Kidney (tissue), 14 donors: Measurements from ENCODE around the gene DIO2. TPM values are rescaled to one million over a fixed set of nuclear protein-coding genes. Genes with fewer than 3 reads are reported as not detected.

Experiments used
- DNase-seq, 5 donors: peaks; one replicate each; pipeline ENCODE4 v3.0.0-alpha.2; 2013 to 2020
- FAIRE-seq: peaks from 2 replicates; lab custom pipeline; 2012; peaks lifted over from hg19 to GRCh38; lab: Jason Lieb, UNC
- H3K27ac ChIP-seq, 2 donors: one replicate each; pipeline ENCODE4 v1.7.0; 2013; ENCODE audit warnings: low read depth in 2 of 2, low read length in 2 of 2, inconsistent platforms in 1 of 2
- H3K27me3 ChIP-seq: one replicate; pipeline ENCODE4 v1.7.1; 2013; ENCODE audit warnings: low read length, inconsistent platforms; ENCODE audit not compliant: control insufficient read depth, insufficient read depth
- H3K36me3 ChIP-seq, 3 donors: one replicate each; pipeline versions ENCODE4 v1.7.0 to v1.7.1; 2013; ENCODE audit warnings: low read length in 3 of 3, control low read depth in 1 of 3, inconsistent platforms in 1 of 3; ENCODE audit not compliant: insufficient read depth in 3 of 3, control insufficient read depth in 2 of 3
- H3K4me1 ChIP-seq, 3 donors: one replicate each; pipeline versions ENCODE4 v1.7.0 to v1.7.1; 2013; ENCODE audit warnings: low read length in 3 of 3, inconsistent platforms in 1 of 3, low read depth in 1 of 3; ENCODE audit not compliant: control insufficient read depth in 2 of 3, insufficient read depth in 2 of 3
- H3K4me3 ChIP-seq, 3 donors: one replicate each; pipeline versions ENCODE4 v1.7.0 to v1.8.1; 2013; ENCODE audit warnings: low read length in 3 of 3, control low read depth in 1 of 3, inconsistent platforms in 1 of 3
- H3K9ac ChIP-seq, 3 donors: one replicate each; pipeline versions ENCODE4 v1.7.0 to v1.7.1; 2013; ENCODE audit warnings: low read length in 3 of 3, control low read depth in 1 of 3, inconsistent platforms in 1 of 3
- H3K9me3 ChIP-seq, 3 donors: one replicate each; pipeline versions ENCODE4 v1.7.0 to v1.7.1; 2013; ENCODE audit warnings: low read length in 3 of 3, control low read depth in 1 of 3, inconsistent platforms in 1 of 3; ENCODE audit not compliant: control insufficient read depth in 2 of 3, insufficient read depth in 1 of 3
- CTCF ChIP-seq: IDR thresholded peaks from 3 replicates; pipeline ENCODE4 v1.5.1; 2012; ENCODE audit warnings: mild to moderate bottlenecking, moderate library complexity, borderline replicate concordance; ENCODE audit not compliant: insufficient read depth; ENCODE audit errors: extremely low read depth
- intact Hi-C: fragments of 100-400 bp; cut with DNase I; formaldehyde crosslinking; loops from one replicate; pipeline ENCODE4 v1.11.1; 2022
- polyA plus RNA-seq: library from polyadenylated mRNA; stranded (reverse); fragments of 350-450 nt; fragmentation: Illumina TruSeq; extraction: RNeasy Lipid Tissue Mini Kit (QIAGEN cat#74804); gene quantifications from one replicate; pipeline ENCODE4 v1.2.3, GENCODE V29; 2014; ENCODE audit warnings: low read depth, low replicate concordance; ENCODE audit not compliant: insufficient read depth
- total RNA-seq: library from RNA; stranded (reverse); fragmentation: NEBNext Ultra II Directional; extraction: Animal tissue kit (Norgen Biotek cat#: 25700); gene quantifications from one replicate; pipeline ENCODE4 v1.2.1, GENCODE V29; 2021
- donor health status: control.
- donor health status: control.
- donor health status: control.
- donor health status: control.
- donor health status: control.
- donor health status: DM: yes; HTN: yes; CAD: no.
- donor health status: Normal renal cell carcinoma (clear cell type).

Gene DIO2
- total and polyA plus RNA-seq, 2 donors from 2014 or later = 0.38 to 2.3 TPM

- intact Hi-C loops = no loop called here
- no peaks in the 10 kb centered on the region for H3K4me1 ChIP-seq
- DNase-seq = no peak
- H3K27ac ChIP-seq = no peak overlapping the region
- no peaks in the 10 kb centered on the region for H3K27me3 ChIP-seq
- no peaks in the 10 kb centered on the region for H3K9me3 ChIP-seq
- no peak for FAIRE-seq
- H3K9ac ChIP-seq = no peak overlapping the region
- H3K36me3 ChIP-seq = no peaks in the 10 kb centered on the region
- TF ChIP-seq CTCF = no peak
- H3K4me3 ChIP-seq = no peak overlapping the region
Observed at GRCh38 chr14:80200093-80200492, 11.2 kb downstream of the DIO2 start.

- TF ChIP-seq CTCF = no peak
- Histone ChIP-seq H3K4me3 (no peak overlapping the region), H3K27me3 (no peaks in the 10 kb centered on the region), H3K4me1 (no peaks in the 10 kb centered on the region), H3K27ac (no peak overlapping the region), H3K9ac (no peak overlapping the region), H3K9me3 (no peaks in the 10 kb centered on the region), H3K36me3 (no peaks in the 10 kb centered on the region)
- FAIRE-seq (no peak), DNase-seq (no peak)
- intact Hi-C loops = no loop called here
Observed at GRCh38 chr14:80188571-80188970, 22.7 kb downstream of the DIO2 start.

- H3K4me1 ChIP-seq = no peaks in the 10 kb centered on the region
- H3K4me3 ChIP-seq = no peak overlapping the region
- no peak for TF ChIP-seq CTCF
- H3K36me3 ChIP-seq = no peaks in the 10 kb centered on the region
- intact Hi-C loops = no loop called here
- no peaks in the 10 kb centered on the region for H3K27me3 ChIP-seq
- DNase-seq (no peak), FAIRE-seq (no peak)
- H3K27ac ChIP-seq = no peak overlapping the region
- H3K9me3 ChIP-seq = no peaks in the 10 kb centered on the region
- H3K9ac ChIP-seq = no peak overlapping the region
Observed at GRCh38 chr14:80186301-80186800, 25.0 kb downstream of the DIO2 start.

GRCh38 chr14:80176893-80177292 lies 34.4 kb downstream of the DIO2 start:
- intact Hi-C loops = no loop called here
- Histone ChIP-seq H3K4me1 (no peaks in the 10 kb centered on the region), H3K36me3 (no peaks in the 10 kb centered on the region), H3K9me3 (no peaks in the 10 kb centered on the region), H3K4me3 (no peak overlapping the region), H3K27ac (no peak overlapping the region), H3K27me3 (no peaks in the 10 kb centered on the region), H3K9ac (no peak overlapping the region)
- no peak for TF ChIP-seq CTCF
- DNase-seq = no peak
- FAIRE-seq = no peak
